Stimulated activated naive CD8-positive, alpha-beta T cell treated with anti-CD3 and anti-CD28 coated beads, Interleukin-15, Interleukin-2, amounts not matched to agents 100 ng/mL and 50 ng/mL, for 24 hours (primary cell): ENCODE data around the gene MB.
A peak's percentile ranks its signal among the peaks of the same experiment; 100 is the strongest.

ENCODE experiments used
- H3K27ac Mint-ChIP-seq: one replicate; pipeline ENCODE4 v1.8.0; 2021; ENCODE audit warnings: mild to moderate bottlenecking, mixed read lengths
- H3K27me3 Mint-ChIP-seq: one replicate; pipeline ENCODE4 v1.8.0; 2021; ENCODE audit warnings: mixed read lengths
- H3K36me3 Mint-ChIP-seq: one replicate; pipeline ENCODE4 v1.8.0; 2021; ENCODE audit warnings: low read depth, mixed read lengths
- H3K4me1 Mint-ChIP-seq: one replicate; pipeline ENCODE4 v1.8.0; 2021; ENCODE audit warnings: low read depth, mixed read lengths
- H3K4me3 Mint-ChIP-seq: one replicate; pipeline ENCODE4 v1.8.0; 2021; ENCODE audit warnings: mild to moderate bottlenecking, mixed read lengths
- H3K9me3 Mint-ChIP-seq: one replicate; pipeline ENCODE4 v1.8.0; 2021; ENCODE audit warnings: mixed read lengths

The MB gene

GRCh38 chr22:35648066-35649025, 31.2 kb upstream of the MB start, which contains the start of gene APOL6:
Gene APOL6, plus strand, starts transcription at chr22:35648446. Its CDS starts 7,980 bp downstream, at chr22:35656426.
- H3K27me3 Mint-ChIP-seq = no peaks in the 10 kb centered on the region
- peaks cover 53% of the 10 kb centered on the region for H3K4me1 Mint-ChIP-seq
- H3K4me3 Mint-ChIP-seq = peak within 1 kb of the TSS; percentile 98

GRCh38 chr22:35645646-35646045, 28.5 kb upstream of the MB start:
- H3K27me3 Mint-ChIP-seq = no peaks in the 10 kb centered on the region
- no peak overlapping the region for H3K27ac Mint-ChIP-seq
- peaks cover 17% of the 10 kb centered on the region for H3K36me3 Mint-ChIP-seq
- no peaks in the 10 kb centered on the region for H3K9me3 Mint-ChIP-seq
- no peak overlapping the region for H3K4me3 Mint-ChIP-seq
- H3K4me1 Mint-ChIP-seq = peaks cover 40% of the 10 kb centered on the region

More at GRCh38 chr22:35648066-35649025, 31.2 kb upstream of the MB start, which contains the start of gene APOL6:
- Mint-ChIP-seq H3K27ac (peak within 1 kb of the TSS; percentile 100), H3K36me3 (peaks cover 32% of the 10 kb centered on the region), H3K9me3 (no peaks in the 10 kb centered on the region)

GRCh38 chr22:35643991-35644390, 26.9 kb upstream of the MB start:
- Mint-ChIP-seq H3K4me3 (no peak overlapping the region), H3K27me3 (no peaks in the 10 kb centered on the region), H3K4me1 (peaks cover 24% of the 10 kb centered on the region), H3K36me3 (peaks cover 3% of the 10 kb centered on the region), H3K27ac (no peak overlapping the region), H3K9me3 (no peaks in the 10 kb centered on the region)

GRCh38 chr22:35642305-35642741, 25.2 kb upstream of the MB start:
- Mint-ChIP-seq H3K4me1 (peaks cover 17% of the 10 kb centered on the region), H3K4me3 (no peak overlapping the region), H3K36me3 (no peaks in the 10 kb centered on the region), H3K27ac (no peak overlapping the region), H3K27me3 (no peaks in the 10 kb centered on the region), H3K9me3 (no peaks in the 10 kb centered on the region)

GRCh38 chr22:35641494-35642120, 24.5 kb upstream of the MB start:
- Mint-ChIP-seq H3K9me3 (no peaks in the 10 kb centered on the region), H3K4me1 (peaks cover 9% of the 10 kb centered on the region), H3K27ac (no peak overlapping the region), H3K4me3 (no peak overlapping the region), H3K36me3 (no peaks in the 10 kb centered on the region), H3K27me3 (no peaks in the 10 kb centered on the region)

GRCh38 chr22:35638410-35638809, 21.3 kb upstream of the MB start:
- Mint-ChIP-seq H3K27me3 (no peaks in the 10 kb centered on the region), H3K4me1 (peaks cover 17% of the 10 kb centered on the region), H3K4me3 (no peak overlapping the region), H3K9me3 (peaks cover 3% of the 10 kb centered on the region), H3K36me3 (no peaks in the 10 kb centered on the region), H3K27ac (no peak overlapping the region)

GRCh38 chr22:35638001-35638400, 20.9 kb upstream of the MB start:
- H3K36me3 Mint-ChIP-seq = no peaks in the 10 kb centered on the region
- no peaks in the 10 kb centered on the region for H3K27me3 Mint-ChIP-seq
- no peak overlapping the region for H3K27ac Mint-ChIP-seq
- peaks cover 6% of the 10 kb centered on the region for H3K9me3 Mint-ChIP-seq
- H3K4me1 Mint-ChIP-seq = peaks cover 18% of the 10 kb centered on the region
- H3K4me3 Mint-ChIP-seq = no peak overlapping the region

- no peaks in the 10 kb centered on the region for H3K27me3 Mint-ChIP-seq
- no peaks in the 10 kb centered on the region for H3K36me3 Mint-ChIP-seq
- H3K4me3 Mint-ChIP-seq = no peak overlapping the region
- peaks cover 6% of the 10 kb centered on the region for H3K9me3 Mint-ChIP-seq
- no peak overlapping the region for H3K27ac Mint-ChIP-seq
- H3K4me1 Mint-ChIP-seq = peaks cover 18% of the 10 kb centered on the region
These were observed 20.1 kb upstream of the MB start for GRCh38 chr22:35637254-35637653.

GRCh38 chr22:35634943-35635540, 17.9 kb upstream of the MB start:
- H3K27ac Mint-ChIP-seq = no peak overlapping the region
- H3K4me1 Mint-ChIP-seq = peaks cover 18% of the 10 kb centered on the region
- no peaks in the 10 kb centered on the region for H3K36me3 Mint-ChIP-seq
- H3K9me3 Mint-ChIP-seq = peaks cover 6% of the 10 kb centered on the region
- peaks cover 3% of the 10 kb centered on the region for H3K27me3 Mint-ChIP-seq
- no peak overlapping the region for H3K4me3 Mint-ChIP-seq

- Mint-ChIP-seq H3K4me1 (peaks cover 28% of the 10 kb centered on the region), H3K27ac (no peak overlapping the region), H3K9me3 (peaks cover 6% of the 10 kb centered on the region), H3K27me3 (peaks cover 3% of the 10 kb centered on the region), H3K36me3 (no peaks in the 10 kb centered on the region), H3K4me3 (no peak overlapping the region)
These were observed 16.9 kb upstream of the MB start for GRCh38 chr22:35634015-35634414.

- no peak overlapping the region for H3K27ac Mint-ChIP-seq
- peaks cover 6% of the 10 kb centered on the region for H3K9me3 Mint-ChIP-seq
- H3K4me1 Mint-ChIP-seq = peaks cover 31% of the 10 kb centered on the region
- H3K27me3 Mint-ChIP-seq = peaks cover 3% of the 10 kb centered on the region
- no peak overlapping the region for H3K4me3 Mint-ChIP-seq
- H3K36me3 Mint-ChIP-seq = no peaks in the 10 kb centered on the region
These were observed 16.4 kb upstream of the MB start for GRCh38 chr22:35633520-35633919.

- Mint-ChIP-seq H3K4me3 (no peak overlapping the region), H3K9me3 (peaks cover 6% of the 10 kb centered on the region), H3K4me1 (peaks cover 34% of the 10 kb centered on the region), H3K27ac (no peak overlapping the region), H3K27me3 (peaks cover 3% of the 10 kb centered on the region), H3K36me3 (no peaks in the 10 kb centered on the region)
These were observed 15.8 kb upstream of the MB start for GRCh38 chr22:35632935-35633334.

- H3K36me3 Mint-ChIP-seq = no peaks in the 10 kb centered on the region
- no peak overlapping the region for H3K4me3 Mint-ChIP-seq
- peaks cover 45% of the 10 kb centered on the region for H3K4me1 Mint-ChIP-seq
- peaks cover 6% of the 10 kb centered on the region for H3K9me3 Mint-ChIP-seq
- no peak overlapping the region for H3K27ac Mint-ChIP-seq
- peaks cover 3% of the 10 kb centered on the region for H3K27me3 Mint-ChIP-seq
These were observed 14.5 kb upstream of the MB start for GRCh38 chr22:35631597-35631996.

GRCh38 chr22:35630891-35631290, 13.8 kb upstream of the MB start:
- peaks cover 6% of the 10 kb centered on the region for H3K9me3 Mint-ChIP-seq
- H3K4me1 Mint-ChIP-seq = peaks cover 45% of the 10 kb centered on the region
- no peaks in the 10 kb centered on the region for H3K36me3 Mint-ChIP-seq
- H3K4me3 Mint-ChIP-seq = no peak overlapping the region
- H3K27me3 Mint-ChIP-seq = peaks cover 8% of the 10 kb centered on the region
- no peak overlapping the region for H3K27ac Mint-ChIP-seq

GRCh38 chr22:35630387-35630793, 13.3 kb upstream of the MB start:
- no peak overlapping the region for H3K4me3 Mint-ChIP-seq
- H3K27ac Mint-ChIP-seq = no peak overlapping the region
- peaks cover 6% of the 10 kb centered on the region for H3K9me3 Mint-ChIP-seq
- H3K36me3 Mint-ChIP-seq = no peaks in the 10 kb centered on the region
- peaks cover 45% of the 10 kb centered on the region for H3K4me1 Mint-ChIP-seq
- H3K27me3 Mint-ChIP-seq = peaks cover 10% of the 10 kb centered on the region
